DND-41 (cell line): ENCODE results near the gene EPOP.

Source experiments
- ATAC-seq: fragments of 200-7000 bp; cut with Tn5 transposase; 3 replicates; pipeline ENCODE4 v1.9.1; 2021; ENCODE audit warnings: low read depth; ENCODE audit not compliant: insufficient read depth
- DNase-seq: peaks from one replicate; pipeline ENCODE4 v3.0.0-alpha.2; 2020
- H2AFZ ChIP-seq: 2 replicates; pipeline ENCODE4 v1.6.0; 2012; ENCODE audit warnings: low read depth, low read length
- H3K27ac ChIP-seq: 2 replicates; pipeline ENCODE4 v1.5.1; 2012; ENCODE audit warnings: low read length, inconsistent platforms
- H3K27me3 ChIP-seq: fragments of 200-600 bp; sonication (generic); 2 replicates; pipeline ENCODE4 v1.6.0; 2012; ENCODE audit warnings: low read length, mild to moderate bottlenecking, inconsistent platforms; ENCODE audit not compliant: insufficient read depth, poor library complexity
- H3K36me3 ChIP-seq: 2 replicates; pipeline ENCODE4 v1.5.1; 2012; ENCODE audit warnings: low read length, inconsistent platforms; ENCODE audit not compliant: insufficient read depth
- H3K4me1 ChIP-seq: 2 replicates; pipeline ENCODE4 v1.5.1; 2012; ENCODE audit warnings: mild to moderate bottlenecking, low read length; ENCODE audit not compliant: insufficient read depth
- H3K4me2 ChIP-seq: 2 replicates; pipeline ENCODE4 v1.6.0; 2012; ENCODE audit warnings: mild to moderate bottlenecking, moderate library complexity, low read length, inconsistent platforms; ENCODE audit not compliant: insufficient read depth
- H3K4me3 ChIP-seq, 2 experiments: fragments of 200-600 bp in 1 of 2; shearing (Covaris generic) in 1 of 2; 2 replicates each; pipeline ENCODE4 v1.5.1; 2012 to 2016; ENCODE audit warnings: inconsistent platforms in 2 of 2, low read length in 2 of 2, mild to moderate bottlenecking in 2 of 2, low read depth in 1 of 2, moderate library complexity in 1 of 2
- H3K79me2 ChIP-seq: 2 replicates; pipeline ENCODE4 v1.6.0; 2012; ENCODE audit warnings: low read length, inconsistent platforms; ENCODE audit not compliant: insufficient read depth
- H3K9ac ChIP-seq: 2 replicates; pipeline ENCODE4 v1.6.0; 2012; ENCODE audit warnings: low read depth, mild to moderate bottlenecking, inconsistent platforms, low read length, moderate library complexity
- H3K9me3 ChIP-seq: 2 replicates; pipeline ENCODE4 v1.5.1; 2012; ENCODE audit warnings: low read length, moderate library complexity, mild to moderate bottlenecking, inconsistent platforms; ENCODE audit not compliant: insufficient read depth, severe bottlenecking
- H4K20me1 ChIP-seq: 2 replicates; pipeline ENCODE4 v1.6.0; 2012; ENCODE audit warnings: low read length; ENCODE audit not compliant: insufficient read depth
- EZH2 ChIP-seq: IDR thresholded peaks from 3 replicates; pipeline ENCODE4 v1.6.1; 2012; ENCODE audit warnings: borderline replicate concordance, low read depth, mild to moderate bottlenecking, moderate library complexity, low read length, inconsistent platforms; ENCODE audit not compliant: severe bottlenecking
- TF ChIP-seq, protein P1 (sequence below): IDR thresholded peaks from 2 replicates; pipeline ENCODE4 v1.5.1; 2012; ENCODE audit warnings: borderline replicate concordance, low read length, moderate library complexity, mild to moderate bottlenecking; ENCODE audit not compliant: poor library complexity, severe bottlenecking; ENCODE audit errors: extremely low read depth

Gene EPOP

DNA sequence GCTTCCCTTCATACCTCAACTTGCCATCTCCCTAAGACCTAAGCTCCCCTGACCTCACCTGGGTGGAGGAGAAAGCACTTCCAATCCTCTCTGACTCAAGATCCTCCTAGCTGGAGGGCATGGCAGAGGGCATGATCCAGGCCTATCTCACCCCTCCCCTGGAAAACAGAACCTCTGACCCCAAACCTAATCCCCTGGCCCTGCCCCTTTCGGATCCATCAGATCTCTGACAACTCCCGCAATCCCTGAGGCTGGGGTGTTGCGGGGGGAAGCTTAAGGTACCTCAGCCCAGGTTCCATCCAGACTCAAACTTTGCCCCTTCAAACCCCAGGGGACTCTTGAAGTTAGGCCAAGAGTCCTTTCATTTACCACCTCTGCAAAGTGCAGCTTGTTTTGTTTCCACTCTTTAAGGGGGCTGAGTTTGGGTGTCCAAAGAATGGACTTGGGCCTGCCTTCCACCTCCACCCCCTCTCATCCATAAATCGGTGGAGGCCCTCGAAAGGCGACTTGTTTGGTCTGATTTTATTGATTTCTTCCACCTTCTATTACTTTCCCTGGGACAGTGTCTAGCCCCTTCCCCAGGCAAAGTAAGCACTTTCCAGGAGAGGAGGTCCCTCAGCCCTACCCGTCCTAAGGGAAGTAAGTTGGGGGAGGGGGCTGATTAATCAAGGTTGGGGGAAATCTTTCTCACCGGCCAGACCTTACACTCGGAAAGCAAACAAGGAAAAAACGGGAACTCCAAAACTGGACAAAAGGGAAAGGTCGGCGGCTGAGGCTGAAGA, 2.6 kb downstream of the EPOP start:
- peak overlapping the region; percentile 97; the same call in 1 of the 2 replicates for H3K4me2 ChIP-seq
- ATAC-seq (no peak), DNase-seq (no peak)
- peaks cover 38% of the 10 kb centered on the region for H3K4me1 ChIP-seq
- peaks cover 7% of the 10 kb centered on the region; the same call in 1 of the 2 replicates for H3K79me2 ChIP-seq
- no peaks in the 10 kb centered on the region for H3K9me3 ChIP-seq
- peaks cover 18% of the 10 kb centered on the region for H3K27me3 ChIP-seq
- H3K27ac ChIP-seq = no peak overlapping the region
- H3K4me3 ChIP-seq = no peak overlapping the region
- H2AFZ ChIP-seq = no peak overlapping the region
- H3K9ac ChIP-seq = no peak overlapping the region
- H3K36me3 ChIP-seq = no peaks in the 10 kb centered on the region; the same call in 1 of the 2 replicates
- H4K20me1 ChIP-seq = peaks cover 15% of the 10 kb centered on the region; the same call in 1 of the 2 replicates
- no peak for TF ChIP-seq EZH2
- TF ChIP-seq, protein P1, sequence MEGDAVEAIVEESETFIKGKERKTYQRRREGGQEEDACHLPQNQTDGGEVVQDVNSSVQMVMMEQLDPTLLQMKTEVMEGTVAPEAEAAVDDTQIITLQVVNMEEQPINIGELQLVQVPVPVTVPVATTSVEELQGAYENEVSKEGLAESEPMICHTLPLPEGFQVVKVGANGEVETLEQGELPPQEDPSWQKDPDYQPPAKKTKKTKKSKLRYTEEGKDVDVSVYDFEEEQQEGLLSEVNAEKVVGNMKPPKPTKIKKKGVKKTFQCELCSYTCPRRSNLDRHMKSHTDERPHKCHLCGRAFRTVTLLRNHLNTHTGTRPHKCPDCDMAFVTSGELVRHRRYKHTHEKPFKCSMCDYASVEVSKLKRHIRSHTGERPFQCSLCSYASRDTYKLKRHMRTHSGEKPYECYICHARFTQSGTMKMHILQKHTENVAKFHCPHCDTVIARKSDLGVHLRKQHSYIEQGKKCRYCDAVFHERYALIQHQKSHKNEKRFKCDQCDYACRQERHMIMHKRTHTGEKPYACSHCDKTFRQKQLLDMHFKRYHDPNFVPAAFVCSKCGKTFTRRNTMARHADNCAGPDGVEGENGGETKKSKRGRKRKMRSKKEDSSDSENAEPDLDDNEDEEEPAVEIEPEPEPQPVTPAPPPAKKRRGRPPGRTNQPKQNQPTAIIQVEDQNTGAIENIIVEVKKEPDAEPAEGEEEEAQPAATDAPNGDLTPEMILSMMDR = no peak

- no peaks in the 10 kb centered on the region; the same call in 1 of the 2 replicates for H3K36me3 ChIP-seq
- H3K27ac ChIP-seq = no peak overlapping the region
- H3K4me1 ChIP-seq = peaks cover 23% of the 10 kb centered on the region
- no peak for DNase-seq
- peaks cover 15% of the 10 kb centered on the region; the same call in 1 of the 2 replicates for H4K20me1 ChIP-seq
- TF ChIP-seq, protein P1 = no peak
- no peak for TF ChIP-seq EZH2
- H3K4me3 ChIP-seq = no peak overlapping the region
- no peaks in the 10 kb centered on the region for H3K9me3 ChIP-seq
- no peak overlapping the region for H2AFZ ChIP-seq
- ATAC-seq = no peak
- no peak overlapping the region for H3K4me2 ChIP-seq
- H3K79me2 ChIP-seq = peaks cover 7% of the 10 kb centered on the region; the same call in 1 of the 2 replicates
- peaks cover 18% of the 10 kb centered on the region for H3K27me3 ChIP-seq
- no peak overlapping the region for H3K9ac ChIP-seq
Measured at GRCh38 chr17:38669520-38669919, 5.2 kb downstream of the EPOP start.

- H3K4me2 ChIP-seq = no peak overlapping the region
- H2AFZ ChIP-seq = no peak overlapping the region
- no peak overlapping the region for H3K4me3 ChIP-seq
- H4K20me1 ChIP-seq = peaks cover 11% of the 10 kb centered on the region; the same call in 1 of the 2 replicates
- no peak overlapping the region for H3K9ac ChIP-seq
- no peaks in the 10 kb centered on the region for H3K9me3 ChIP-seq
- no peaks in the 10 kb centered on the region for H3K36me3 ChIP-seq
- ATAC-seq (0 out of 3 replicates have a peak, but pooled peaks have one; percentile 11), DNase-seq (no peak)
- H3K27me3 ChIP-seq = peaks cover 22% of the 10 kb centered on the region
- H3K79me2 ChIP-seq = no peaks in the 10 kb centered on the region
- H3K27ac ChIP-seq = no peak overlapping the region
- TF ChIP-seq, protein P1 = no peak
- TF ChIP-seq EZH2 = no peak
- peaks cover 6% of the 10 kb centered on the region; the same call in 1 of the 2 replicates for H3K4me1 ChIP-seq
Measured at GRCh38 chr17:38667787-38668122, 7.0 kb downstream of the EPOP start.
